HEK293 (cell line): ENCODE results near the gene FBXW2.

Experiments
- HOXC10 ChIP-seq: sonication (generic); formaldehyde crosslinking; IDR thresholded peaks from 2 replicates; pipeline ENCODE4 v1.8.1; 2023; ENCODE audit warnings: mild to moderate bottlenecking, missing genetic modification reagents
- HOXD13 ChIP-seq: sonication (generic); formaldehyde crosslinking; IDR thresholded peaks from 2 replicates; pipeline ENCODE4 v1.8.0; 2022; ENCODE audit warnings: missing genetic modification reagents, borderline replicate concordance
- IKZF3 ChIP-seq: fragments of 450-650 bp; IDR thresholded peaks from 2 replicates; pipeline ENCODE4 v1.5.0; 2018; ENCODE audit warnings: missing biosample characterization, mild to moderate bottlenecking, missing genetic modification characterization, moderate library complexity
- KLF16 ChIP-seq: fragments of 450-650 bp; formaldehyde crosslinking; IDR thresholded peaks from 2 replicates; pipeline ENCODE4 v1.5.1; 2017; ENCODE audit warnings: missing biosample characterization, missing genetic modification characterization
- SP2 ChIP-seq: fragments of 450-650 bp; formaldehyde crosslinking; IDR thresholded peaks from 2 replicates; pipeline ENCODE4 v1.5.1; 2016; ENCODE audit warnings: missing biosample characterization, missing genetic modification characterization
- ZBTB8A ChIP-seq: fragments of 450-650 bp; formaldehyde crosslinking; IDR thresholded peaks from 2 replicates; pipeline ENCODE4 v1.5.1; 2016; ENCODE audit warnings: missing biosample characterization, missing genetic modification characterization
- ZFP37 ChIP-seq: fragments of 450-650 bp; formaldehyde crosslinking; IDR thresholded peaks from 2 replicates; pipeline ENCODE4 v1.5.1; 2016; ENCODE audit warnings: missing biosample characterization, missing genetic modification characterization
- ZNF132 ChIP-seq: fragments of 450-650 bp; formaldehyde crosslinking; IDR thresholded peaks from 2 replicates; pipeline ENCODE4 v1.5.1; 2017; ENCODE audit warnings: missing biosample characterization, missing genetic modification characterization, borderline replicate concordance
- ZNF155 ChIP-seq: fragments of 450-650 bp; formaldehyde crosslinking; IDR thresholded peaks from 2 replicates; pipeline ENCODE4 v1.5.1; 2016; ENCODE audit warnings: missing biosample characterization, missing genetic modification characterization
- ZNF174 ChIP-seq: fragments of 450-650 bp; formaldehyde crosslinking; IDR thresholded peaks from 2 replicates; pipeline ENCODE4 v1.5.0; 2017; ENCODE audit warnings: missing biosample characterization, mild to moderate bottlenecking, missing genetic modification characterization
- ZNF175 ChIP-seq: fragments of 450-650 bp; formaldehyde crosslinking; IDR thresholded peaks from 2 replicates; pipeline ENCODE4 v1.5.1; 2016; ENCODE audit warnings: missing biosample characterization, missing genetic modification characterization
- ZNF19 ChIP-seq: fragments of 450-650 bp; formaldehyde crosslinking; IDR thresholded peaks from 2 replicates; pipeline ENCODE4; 2016; ENCODE audit warnings: missing biosample characterization, missing genetic modification characterization, low read depth
- ZNF214 ChIP-seq: fragments of 450-650 bp; formaldehyde crosslinking; IDR thresholded peaks from 2 replicates; pipeline ENCODE4 v1.5.1; 2017; ENCODE audit warnings: missing biosample characterization, mild to moderate bottlenecking, missing genetic modification characterization, borderline replicate concordance
- ZNF266 ChIP-seq: fragments of 450-650 bp; formaldehyde crosslinking; IDR thresholded peaks from 2 replicates; pipeline ENCODE4 v1.5.1; 2016; ENCODE audit warnings: missing biosample characterization, missing genetic modification characterization, low read depth
- ZNF416 ChIP-seq: fragments of 450-650 bp; formaldehyde crosslinking; IDR thresholded peaks from 2 replicates; pipeline ENCODE4 v1.5.1; 2016; ENCODE audit warnings: missing biosample characterization, missing genetic modification characterization
- ZNF561 ChIP-seq: fragments of 450-650 bp; IDR thresholded peaks from 2 replicates; pipeline ENCODE4 v1.5.1; 2018; ENCODE audit warnings: missing biosample characterization, missing genetic modification characterization, borderline replicate concordance
- ZNF776 ChIP-seq: fragments of 450-650 bp; formaldehyde crosslinking; IDR thresholded peaks from 2 replicates; pipeline ENCODE4 v1.5.0; 2017; ENCODE audit warnings: missing biosample characterization, missing genetic modification characterization, borderline replicate concordance
- TF ChIP-seq, protein P1 (sequence below): fragments of 450-650 bp; formaldehyde crosslinking; IDR thresholded peaks from 2 replicates; pipeline ENCODE4 v1.5.1; 2016; ENCODE audit warnings: missing biosample characterization, missing genetic modification characterization
- TF ChIP-seq, protein P2 (sequence below): fragments of 450-650 bp; formaldehyde crosslinking; IDR thresholded peaks from 2 replicates; pipeline ENCODE4 v1.5.1; 2017; ENCODE audit warnings: missing biosample characterization, missing genetic modification characterization
- TF ChIP-seq, protein P3 (sequence below): fragments of 450-650 bp; formaldehyde crosslinking; IDR thresholded peaks from 2 replicates; pipeline ENCODE4 v1.5.1; 2016; ENCODE audit warnings: missing biosample characterization, missing genetic modification characterization
- TF ChIP-seq, protein P4 (sequence below): fragments of 450-650 bp; formaldehyde crosslinking; IDR thresholded peaks from 2 replicates; pipeline ENCODE4 v1.5.1; 2016; ENCODE audit warnings: missing biosample characterization, missing genetic modification characterization
- TF ChIP-seq, protein P5 (sequence below): IDR thresholded peaks from 2 replicates; pipeline ENCODE4 v1.6.1; 2011; ENCODE audit warnings: mild to moderate bottlenecking, low read depth, low read length, borderline replicate concordance
- TF ChIP-seq, protein P6 (sequence below): fragments of 450-650 bp; formaldehyde crosslinking; IDR thresholded peaks from 2 replicates; pipeline ENCODE4 v1.5.1; 2016; ENCODE audit warnings: missing biosample characterization, missing genetic modification characterization, low read depth
- TF ChIP-seq, protein P7 (sequence below): sonication (generic); formaldehyde crosslinking; IDR thresholded peaks from 2 replicates; pipeline ENCODE4 v1.8.1; 2022; ENCODE audit warnings: mild to moderate bottlenecking, moderate library complexity, missing genetic modification reagents
- TF ChIP-seq, protein P8 (sequence below): fragments of 450-650 bp; formaldehyde crosslinking; optimal IDR thresholded peaks from 2 replicates; pipeline ENCODE3; 2016; ENCODE audit warnings: missing biosample characterization, mild to moderate bottlenecking, missing genetic modification characterization

Gene FBXW2

DNA sequence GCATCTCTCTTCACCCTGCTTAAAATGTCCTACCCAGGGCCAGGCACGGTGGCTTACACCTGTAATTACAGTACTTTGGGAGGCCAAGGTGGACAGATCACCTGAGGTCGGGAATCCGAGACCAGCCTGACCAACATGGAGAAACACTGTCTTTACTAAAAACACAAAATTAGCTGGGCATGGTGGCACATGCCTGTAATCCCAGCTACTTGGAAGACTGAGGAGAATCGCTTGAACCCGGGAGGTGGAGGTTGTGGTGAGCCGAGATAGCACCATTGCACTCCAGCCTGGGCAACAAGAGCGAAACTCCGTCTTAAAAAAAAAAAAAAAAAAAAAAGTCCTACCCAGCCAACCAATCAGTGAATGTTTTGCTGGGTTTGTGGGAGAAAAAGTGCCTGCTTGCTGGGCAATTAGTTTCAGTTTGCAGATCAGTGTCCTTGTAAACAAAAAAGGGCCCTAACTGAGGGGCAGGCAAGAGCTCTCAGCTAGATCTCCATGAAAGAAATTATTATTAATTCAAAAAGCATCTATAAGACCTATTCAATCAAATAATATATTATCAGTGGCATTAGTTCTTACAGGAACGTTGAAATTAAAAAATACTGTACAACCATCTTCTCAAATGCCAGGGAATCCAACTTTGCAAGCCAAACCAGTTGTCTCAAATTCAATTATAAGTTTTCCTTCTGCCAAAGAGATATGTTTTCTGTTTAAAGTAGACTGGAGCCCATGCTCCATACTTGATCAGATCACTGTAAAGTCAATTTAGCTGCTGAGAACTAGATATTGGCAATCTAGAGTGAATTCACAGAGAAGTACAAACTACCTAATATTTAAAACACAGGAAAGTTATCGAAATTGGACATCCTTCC, 82.9 kb downstream of the FBXW2 start (continued):
- TF ChIP-seq, protein P1, sequence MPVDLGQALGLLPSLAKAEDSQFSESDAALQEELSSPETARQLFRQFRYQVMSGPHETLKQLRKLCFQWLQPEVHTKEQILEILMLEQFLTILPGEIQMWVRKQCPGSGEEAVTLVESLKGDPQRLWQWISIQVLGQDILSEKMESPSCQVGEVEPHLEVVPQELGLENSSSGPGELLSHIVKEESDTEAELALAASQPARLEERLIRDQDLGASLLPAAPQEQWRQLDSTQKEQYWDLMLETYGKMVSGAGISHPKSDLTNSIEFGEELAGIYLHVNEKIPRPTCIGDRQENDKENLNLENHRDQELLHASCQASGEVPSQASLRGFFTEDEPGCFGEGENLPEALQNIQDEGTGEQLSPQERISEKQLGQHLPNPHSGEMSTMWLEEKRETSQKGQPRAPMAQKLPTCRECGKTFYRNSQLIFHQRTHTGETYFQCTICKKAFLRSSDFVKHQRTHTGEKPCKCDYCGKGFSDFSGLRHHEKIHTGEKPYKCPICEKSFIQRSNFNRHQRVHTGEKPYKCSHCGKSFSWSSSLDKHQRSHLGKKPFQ: no peak
- TF ChIP-seq ZNF175 (tag by site-specific recombination) (no peak), ZNF155 (no peak), ZNF174 (tag by site-specific recombination) (no peak), ZNF266 (no peak), HOXC10 (no peak), HOXD13 (CRISPR knock-in tag) (no peak), ZNF561 (tag by site-specific recombination) (no peak), KLF16 (tag by site-specific recombination) (no peak), ZNF214 (tag by site-specific recombination) (no peak), ZNF416 (tag by site-specific recombination) (no peak), ZFP37 (no peak), SP2 (0 out of 2 replicates have a peak, but pooled peaks have one; percentile 5), ZNF19 (tag by site-specific recombination) (no peak), ZNF132 (no peak), ZNF776 (tag by site-specific recombination) (no peak), ZBTB8A (tag by site-specific recombination) (peak; percentile 23; the same call in 1 of the 2 replicates), IKZF3 (tag by site-specific recombination) (no peak)
- TF ChIP-seq, protein P2, sequence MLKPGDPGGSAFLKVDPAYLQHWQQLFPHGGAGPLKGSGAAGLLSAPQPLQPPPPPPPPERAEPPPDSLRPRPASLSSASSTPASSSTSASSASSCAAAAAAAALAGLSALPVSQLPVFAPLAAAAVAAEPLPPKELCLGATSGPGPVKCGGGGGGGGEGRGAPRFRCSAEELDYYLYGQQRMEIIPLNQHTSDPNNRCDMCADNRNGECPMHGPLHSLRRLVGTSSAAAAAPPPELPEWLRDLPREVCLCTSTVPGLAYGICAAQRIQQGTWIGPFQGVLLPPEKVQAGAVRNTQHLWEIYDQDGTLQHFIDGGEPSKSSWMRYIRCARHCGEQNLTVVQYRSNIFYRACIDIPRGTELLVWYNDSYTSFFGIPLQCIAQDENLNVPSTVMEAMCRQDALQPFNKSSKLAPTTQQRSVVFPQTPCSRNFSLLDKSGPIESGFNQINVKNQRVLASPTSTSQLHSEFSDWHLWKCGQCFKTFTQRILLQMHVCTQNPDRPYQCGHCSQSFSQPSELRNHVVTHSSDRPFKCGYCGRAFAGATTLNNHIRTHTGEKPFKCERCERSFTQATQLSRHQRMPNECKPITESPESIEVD: peak; percentile 57; the same call in 1 of the 2 replicates
- TF ChIP-seq, protein P3, sequence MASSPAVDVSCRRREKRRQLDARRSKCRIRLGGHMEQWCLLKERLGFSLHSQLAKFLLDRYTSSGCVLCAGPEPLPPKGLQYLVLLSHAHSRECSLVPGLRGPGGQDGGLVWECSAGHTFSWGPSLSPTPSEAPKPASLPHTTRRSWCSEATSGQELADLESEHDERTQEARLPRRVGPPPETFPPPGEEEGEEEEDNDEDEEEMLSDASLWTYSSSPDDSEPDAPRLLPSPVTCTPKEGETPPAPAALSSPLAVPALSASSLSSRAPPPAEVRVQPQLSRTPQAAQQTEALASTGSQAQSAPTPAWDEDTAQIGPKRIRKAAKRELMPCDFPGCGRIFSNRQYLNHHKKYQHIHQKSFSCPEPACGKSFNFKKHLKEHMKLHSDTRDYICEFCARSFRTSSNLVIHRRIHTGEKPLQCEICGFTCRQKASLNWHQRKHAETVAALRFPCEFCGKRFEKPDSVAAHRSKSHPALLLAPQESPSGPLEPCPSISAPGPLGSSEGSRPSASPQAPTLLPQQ (tag by site-specific recombination): peak; percentile 51; the same call in 1 of the 2 replicates
- TF ChIP-seq, protein P4, sequence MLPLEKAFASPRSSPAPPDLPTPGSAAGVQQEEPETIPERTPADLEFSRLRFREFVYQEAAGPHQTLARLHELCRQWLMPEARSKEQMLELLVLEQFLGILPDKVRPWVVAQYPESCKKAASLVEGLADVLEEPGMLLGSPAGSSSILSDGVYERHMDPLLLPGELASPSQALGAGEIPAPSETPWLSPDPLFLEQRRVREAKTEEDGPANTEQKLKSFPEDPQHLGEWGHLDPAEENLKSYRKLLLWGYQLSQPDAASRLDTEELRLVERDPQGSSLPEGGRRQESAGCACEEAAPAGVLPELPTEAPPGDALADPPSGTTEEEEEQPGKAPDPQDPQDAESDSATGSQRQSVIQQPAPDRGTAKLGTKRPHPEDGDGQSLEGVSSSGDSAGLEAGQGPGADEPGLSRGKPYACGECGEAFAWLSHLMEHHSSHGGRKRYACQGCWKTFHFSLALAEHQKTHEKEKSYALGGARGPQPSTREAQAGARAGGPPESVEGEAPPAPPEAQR (tag by site-specific recombination): no peak
- TF ChIP-seq, protein P5, sequence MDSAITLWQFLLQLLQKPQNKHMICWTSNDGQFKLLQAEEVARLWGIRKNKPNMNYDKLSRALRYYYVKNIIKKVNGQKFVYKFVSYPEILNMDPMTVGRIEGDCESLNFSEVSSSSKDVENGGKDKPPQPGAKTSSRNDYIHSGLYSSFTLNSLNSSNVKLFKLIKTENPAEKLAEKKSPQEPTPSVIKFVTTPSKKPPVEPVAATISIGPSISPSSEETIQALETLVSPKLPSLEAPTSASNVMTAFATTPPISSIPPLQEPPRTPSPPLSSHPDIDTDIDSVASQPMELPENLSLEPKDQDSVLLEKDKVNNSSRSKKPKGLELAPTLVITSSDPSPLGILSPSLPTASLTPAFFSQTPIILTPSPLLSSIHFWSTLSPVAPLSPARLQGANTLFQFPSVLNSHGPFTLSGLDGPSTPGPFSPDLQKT: no peak
- TF ChIP-seq, protein P6, sequence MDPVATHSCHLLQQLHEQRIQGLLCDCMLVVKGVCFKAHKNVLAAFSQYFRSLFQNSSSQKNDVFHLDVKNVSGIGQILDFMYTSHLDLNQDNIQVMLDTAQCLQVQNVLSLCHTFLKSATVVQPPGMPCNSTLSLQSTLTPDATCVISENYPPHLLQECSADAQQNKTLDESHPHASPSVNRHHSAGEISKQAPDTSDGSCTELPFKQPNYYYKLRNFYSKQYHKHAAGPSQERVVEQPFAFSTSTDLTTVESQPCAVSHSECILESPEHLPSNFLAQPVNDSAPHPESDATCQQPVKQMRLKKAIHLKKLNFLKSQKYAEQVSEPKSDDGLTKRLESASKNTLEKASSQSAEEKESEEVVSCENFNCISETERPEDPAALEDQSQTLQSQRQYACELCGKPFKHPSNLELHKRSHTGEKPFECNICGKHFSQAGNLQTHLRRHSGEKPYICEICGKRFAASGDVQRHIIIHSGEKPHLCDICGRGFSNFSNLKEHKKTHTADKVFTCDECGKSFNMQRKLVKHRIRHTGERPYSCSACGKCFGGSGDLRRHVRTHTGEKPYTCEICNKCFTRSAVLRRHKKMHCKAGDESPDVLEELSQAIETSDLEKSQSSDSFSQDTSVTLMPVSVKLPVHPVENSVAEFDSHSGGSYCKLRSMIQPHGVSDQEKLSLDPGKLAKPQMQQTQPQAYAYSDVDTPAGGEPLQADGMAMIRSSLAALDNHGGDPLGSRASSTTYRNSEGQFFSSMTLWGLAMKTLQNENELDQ (tag by site-specific recombination): no peak
- TF ChIP-seq, protein P7, sequence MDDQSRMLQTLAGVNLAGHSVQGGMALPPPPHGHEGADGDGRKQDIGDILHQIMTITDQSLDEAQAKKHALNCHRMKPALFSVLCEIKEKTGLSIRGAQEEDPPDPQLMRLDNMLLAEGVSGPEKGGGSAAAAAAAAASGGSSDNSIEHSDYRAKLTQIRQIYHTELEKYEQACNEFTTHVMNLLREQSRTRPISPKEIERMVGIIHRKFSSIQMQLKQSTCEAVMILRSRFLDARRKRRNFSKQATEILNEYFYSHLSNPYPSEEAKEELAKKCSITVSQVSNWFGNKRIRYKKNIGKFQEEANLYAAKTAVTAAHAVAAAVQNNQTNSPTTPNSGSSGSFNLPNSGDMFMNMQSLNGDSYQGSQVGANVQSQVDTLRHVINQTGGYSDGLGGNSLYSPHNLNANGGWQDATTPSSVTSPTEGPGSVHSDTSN: no peak
- TF ChIP-seq, protein P8, sequence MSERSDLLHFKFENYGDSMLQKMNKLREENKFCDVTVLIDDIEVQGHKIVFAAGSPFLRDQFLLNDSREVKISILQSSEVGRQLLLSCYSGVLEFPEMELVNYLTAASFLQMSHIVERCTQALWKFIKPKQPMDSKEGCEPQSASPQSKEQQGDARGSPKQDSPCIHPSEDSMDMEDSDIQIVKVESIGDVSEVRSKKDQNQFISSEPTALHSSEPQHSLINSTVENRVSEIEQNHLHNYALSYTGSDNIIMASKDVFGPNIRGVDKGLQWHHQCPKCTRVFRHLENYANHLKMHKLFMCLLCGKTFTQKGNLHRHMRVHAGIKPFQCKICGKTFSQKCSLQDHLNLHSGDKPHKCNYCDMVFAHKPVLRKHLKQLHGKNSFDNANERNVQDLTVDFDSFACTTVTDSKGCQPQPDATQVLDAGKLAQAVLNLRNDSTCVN (tag by site-specific recombination): no peak
